IMR-90 (cell line): Measurements from ENCODE around the gene PCOLCE2. TPM values are rescaled to one million over a fixed set of nuclear protein-coding genes. Genes with fewer than 3 reads are reported as not detected.

Source experiments
- ATAC-seq: fragments of 200-7000 bp; cut with Tn5 transposase; 2 replicates; pipeline ENCODE4 v1.9.1; 2020; ENCODE audit warnings: low read depth, mild to moderate bottlenecking, moderate library complexity
- BruUV-seq: library from RNA; stranded (reverse); fragments of 400-500 nt; replicated peaks from 2 replicates; lab custom pipeline; 2021; lab: Mats Ljungman, UMichigan
- CTCF ChIA-PET: fragments of 300-600 bp; formaldehyde crosslinking; extraction: SDS; loops from one replicate; lab custom pipeline; 2021; ENCODE audit warnings: antibody characterized with exemption; lab: Yijun Ruan, JAX
- POLR2A ChIA-PET: fragments of 300-600 bp; sonication (Branson Sonifier 250); formaldehyde crosslinking; loops from one replicate; lab custom pipeline; 2022; ENCODE audit warnings: antibody characterized with exemption; ENCODE audit not compliant: unreplicated experiment; lab: Charles Lee
- DNase-seq: peaks from one replicate; pipeline ENCODE4 v3.0.0; 2013
- H2AFZ ChIP-seq: replicated peaks from 2 replicates; pipeline ENCODE3; 2013; ENCODE audit warnings: low read length, mild to moderate bottlenecking; ENCODE audit not compliant: poor library complexity
- H2AK5ac ChIP-seq: 2 replicates; pipeline ENCODE4 v1.6.1; 2013; ENCODE audit warnings: low read depth, low read length, inconsistent platforms
- H2AK9ac ChIP-seq: replicated peaks from 2 replicates; pipeline ENCODE3; 2013; ENCODE audit warnings: mild to moderate bottlenecking, low read depth, low read length, moderate library complexity; ENCODE audit not compliant: poor library complexity
- H2BK120ac ChIP-seq: 2 replicates; pipeline ENCODE4 v1.6.1; 2013; ENCODE audit warnings: low read depth, low read length, inconsistent platforms
- H2BK15ac ChIP-seq: 3 replicates; pipeline ENCODE4 v1.6.1; 2013; ENCODE audit warnings: low read depth, low read length, inconsistent platforms
- H2BK20ac ChIP-seq: 2 replicates; pipeline ENCODE4 v1.6.1; 2013; ENCODE audit warnings: low read depth, mild to moderate bottlenecking, inconsistent platforms, low read length, moderate library complexity
- H2BK5ac ChIP-seq: 2 replicates; pipeline ENCODE4 v1.6.1; 2013; ENCODE audit warnings: mild to moderate bottlenecking, low read depth, low read length, inconsistent platforms; ENCODE audit not compliant: poor library complexity, severe bottlenecking
- H3K14ac ChIP-seq: replicated peaks from 2 replicates; pipeline ENCODE4 v1.6.1; 2013; ENCODE audit warnings: low read depth, low read length, inconsistent platforms
- H3K18ac ChIP-seq: 2 replicates; pipeline ENCODE4 v1.6.1; 2013; ENCODE audit warnings: low read depth, low read length, control low read depth
- H3K23ac ChIP-seq: 2 replicates; pipeline ENCODE4 v1.6.1; 2013; ENCODE audit warnings: low read depth, low read length, inconsistent platforms
- H3K27ac ChIP-seq: 2 replicates; pipeline ENCODE4 v1.5.1; 2013; ENCODE audit warnings: mild to moderate bottlenecking, control low read depth, low read length; ENCODE audit not compliant: insufficient read depth
- H3K27me3 ChIP-seq: 2 replicates; pipeline ENCODE4 v1.6.1; 2013; ENCODE audit warnings: low read length; ENCODE audit not compliant: control insufficient read depth, insufficient read depth
- H3K36me3 ChIP-seq: 2 replicates; pipeline ENCODE4 v1.6.1; 2013; ENCODE audit warnings: low read length, mixed read lengths; ENCODE audit not compliant: control insufficient read depth, insufficient read depth
- H3K4ac ChIP-seq: 2 replicates; pipeline ENCODE4 v1.6.1; 2013; ENCODE audit warnings: low read depth, low read length, inconsistent platforms
- H3K4me1 ChIP-seq: 2 replicates; pipeline ENCODE4 v1.6.1; 2013; ENCODE audit warnings: low read length, mixed read lengths; ENCODE audit not compliant: control insufficient read depth, insufficient read depth
- H3K4me2 ChIP-seq: 2 replicates; pipeline ENCODE4 v1.6.1; 2013; ENCODE audit warnings: low read depth, mild to moderate bottlenecking, control low read depth, low read length, moderate library complexity
- H3K4me3 ChIP-seq: 2 replicates; pipeline ENCODE4 v1.5.1; 2013; ENCODE audit warnings: low read depth, mild to moderate bottlenecking, control low read depth, low read length, moderate library complexity; ENCODE audit not compliant: insufficient read depth
- H3K56ac ChIP-seq: 2 replicates; pipeline ENCODE4 v1.6.1; 2013; ENCODE audit warnings: low read length, inconsistent platforms; ENCODE audit not compliant: insufficient read depth; ENCODE audit errors: extremely low read depth
- H3K79me1 ChIP-seq, 2 experiments: 2 replicates each; pipeline ENCODE4 v1.6.1; 2013; ENCODE audit warnings: low read length in 2 of 2, inconsistent platforms in 1 of 2, low read depth in 1 of 2
- H3K9ac ChIP-seq: 2 replicates; pipeline ENCODE4 v1.6.1; 2013; ENCODE audit warnings: low read depth, low read length, control low read depth
- H3K9me1 ChIP-seq: 2 replicates; pipeline ENCODE4 v1.6.1; 2013; ENCODE audit warnings: low read length, inconsistent platforms; ENCODE audit not compliant: insufficient read depth
- H3K9me3 ChIP-seq: 2 replicates; pipeline ENCODE4 v1.6.1; 2013; ENCODE audit warnings: low read length; ENCODE audit not compliant: control insufficient read depth, insufficient read depth
- H4K20me1 ChIP-seq: 2 replicates; pipeline ENCODE4 v1.6.1; 2013; ENCODE audit warnings: low read length, inconsistent platforms; ENCODE audit not compliant: insufficient read depth
- H4K5ac ChIP-seq: 2 replicates; pipeline ENCODE4 v1.6.1; 2013; ENCODE audit warnings: mild to moderate bottlenecking, low read depth, low read length, control low read depth
- H4K8ac ChIP-seq, 2 experiments: 2 replicates each; pipeline ENCODE4 v1.6.1; 2013; ENCODE audit warnings: low read depth in 2 of 2, low read length in 2 of 2, control low read depth in 1 of 2, inconsistent platforms in 1 of 2
- H4K91ac ChIP-seq: 2 replicates; pipeline ENCODE4 v1.6.1; 2013; ENCODE audit warnings: low read depth, low read length, inconsistent platforms; ENCODE audit not compliant: insufficient read depth
- BHLHE40 ChIP-seq: fragments of 150-350 bp; IDR thresholded peaks from 2 replicates; pipeline ENCODE4 v1.6.1; 2016; ENCODE audit warnings: mild to moderate bottlenecking, low read depth, low read length
- CEBPB ChIP-seq: IDR thresholded peaks from 2 replicates; pipeline ENCODE4 v1.6.1; 2012; ENCODE audit warnings: low read depth, low read length, improper control_type of control experiment
- MAZ ChIP-seq: IDR thresholded peaks from 2 replicates; pipeline ENCODE4 v1.6.1; 2012; ENCODE audit warnings: low read depth, mild to moderate bottlenecking, low read length, improper control_type of control experiment, moderate library complexity, borderline replicate concordance
- RFX5 ChIP-seq: IDR thresholded peaks from 2 replicates; pipeline ENCODE4 v1.8.0; 2012; ENCODE audit warnings: low read depth, mild to moderate bottlenecking, low read length, moderate library complexity
- WGBS, 2 experiments: methylation state at CpG; one replicate each; pipeline versions ENCODE4 v1.1.5 to v1.1.7; 2013; ENCODE audit warnings: missing lambda C conversion rate in 2 of 2; ENCODE audit not compliant: insufficient read length in 1 of 2; ENCODE audit errors: extremely low coverage in 2 of 2; 5-methylcytosine and 5-hydroxymethylcytosine counted together
- dilution Hi-C: fragments of 300-500 bp; cut with HindIII; formaldehyde crosslinking; loops from one replicate; pipeline ENCODE4 v1.14.3; 2018; ENCODE audit warnings: low sequenced_read_pairs; ENCODE audit not compliant: unreplicated experiment
- in situ Hi-C: fragments of 300-500 bp; cut with MboI; formaldehyde crosslinking; loops from 3 replicates; pipeline ENCODE4 v1.14.3; 2019; ENCODE audit warnings: low sequenced_read_pairs, inconsistent platforms, mixed read lengths
- intact Hi-C: fragments of 100-400 bp; cut with micrococcal nuclease; formaldehyde crosslinking; loops from 2 replicates; pipeline ENCODE4 v1.10.0; 2022
- polyA plus RNA-seq, 3 experiments: library from polyadenylated mRNA; depleted of rRNA; stranded (reverse); fragments of >200 nt; gene quantifications; 2 replicates each; pipeline ENCODE4 v1.2.3, GENCODE V29; 2012; ENCODE audit warnings: low replicate concordance in 1 of 3
- total RNA-seq: library from RNA; depleted of rRNA; stranded (reverse); fragments of >200 nt; gene quantifications from 2 replicates; pipeline ENCODE4 v1.2.3, GENCODE V29; 2012

PCOLCE2 gene
- total and polyA plus RNA-seq, 2 of the 4 experiments (the other 2 are of a cell fraction) = 0.50 to 0.54 TPM

- Histone ChIP-seq H2BK15ac (no peak overlapping the region), H3K9me1 (no peaks in the 10 kb centered on the region), H3K4me2 (no peak overlapping the region), H2AFZ (no peak overlapping the region), H3K14ac (no peak overlapping the region), H3K9me3 (no peaks in the 10 kb centered on the region), H2AK9ac (no peak overlapping the region), H3K27ac (no peak overlapping the region), H3K23ac (no peak overlapping the region), H2BK120ac (no peak overlapping the region), H2AK5ac (no peak overlapping the region), H2BK20ac (no peak overlapping the region), H4K20me1 (no peaks in the 10 kb centered on the region), H3K56ac (no peak overlapping the region), H3K4me3 (no peak overlapping the region), H3K79me1 (no peaks in the 10 kb centered on the region), H3K4me1 (no peaks in the 10 kb centered on the region), H3K27me3 (peaks cover 9% of the 10 kb centered on the region), H3K4ac (no peak overlapping the region), H4K5ac (no peak overlapping the region), H3K36me3 (no peaks in the 10 kb centered on the region), H4K8ac (no peak overlapping the region), H2BK5ac (no peak overlapping the region), H3K18ac (no peak overlapping the region), H3K9ac (no peak overlapping the region), H4K91ac (no peak overlapping the region)
- no peak for TF ChIP-seq BHLHE40
- TF ChIP-seq CEBPB = no peak
- no peak for TF ChIP-seq RFX5
- no peak for TF ChIP-seq MAZ
- intact Hi-C loops = no loop called here
- in situ Hi-C loops = no loop called here
- ATAC-seq (no peak), DNase-seq (no peak)
- dilution Hi-C loops = no loop called here
- ChIA-PET POLR2A (no interaction called here), CTCF (no interaction called here)
- BruUV-seq = no TSS peak
- no CpG with 5 or more reads among the region's 3 CpGs for WGBS, 2 experiments
Observed at GRCh38 chr3:142894493-142894892, 5.6 kb upstream of the PCOLCE2 start.
